Stimulated activated CD4-positive, alpha-beta T cell treated with anti-CD3 and anti-CD28 coated beads, TNF-alpha, amount 100 ng/mL, for 48 hours (primary cell): ENCODE measurements around the gene CWC27.
"Not testable (repeated sequence)": the region's sequence is repeated elsewhere in the genome, so short reads cannot be mapped to it uniquely, and the experiment has no call there.

Experiments used
- DNase-seq, 3 donors: peaks; one replicate each; pipeline ENCODE4 v3.0.0-alpha.2; 2020; ENCODE audit warnings: low read depth in 3 of 3

Gene CWC27

DNA sequence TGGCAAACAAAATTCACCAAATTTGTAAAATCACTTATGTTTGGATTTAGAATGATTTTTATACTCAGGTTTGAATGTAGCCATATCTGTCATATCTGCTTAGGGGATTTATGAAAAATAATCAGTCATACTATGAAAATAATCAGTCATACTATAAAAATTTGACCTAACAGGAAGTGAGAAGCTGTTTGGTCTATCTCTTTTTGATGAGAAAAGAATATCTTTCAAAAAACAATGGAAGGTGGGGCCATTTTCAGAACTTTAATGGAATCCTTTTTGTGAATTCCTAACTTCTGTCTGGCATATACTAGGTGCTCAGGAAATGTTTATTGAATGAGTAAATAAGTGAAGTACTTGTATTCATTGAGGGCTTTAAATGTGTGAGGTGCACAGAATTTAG, 70.1 kb downstream of the CWC27 start:
- DNase-seq: no peak

DNA sequence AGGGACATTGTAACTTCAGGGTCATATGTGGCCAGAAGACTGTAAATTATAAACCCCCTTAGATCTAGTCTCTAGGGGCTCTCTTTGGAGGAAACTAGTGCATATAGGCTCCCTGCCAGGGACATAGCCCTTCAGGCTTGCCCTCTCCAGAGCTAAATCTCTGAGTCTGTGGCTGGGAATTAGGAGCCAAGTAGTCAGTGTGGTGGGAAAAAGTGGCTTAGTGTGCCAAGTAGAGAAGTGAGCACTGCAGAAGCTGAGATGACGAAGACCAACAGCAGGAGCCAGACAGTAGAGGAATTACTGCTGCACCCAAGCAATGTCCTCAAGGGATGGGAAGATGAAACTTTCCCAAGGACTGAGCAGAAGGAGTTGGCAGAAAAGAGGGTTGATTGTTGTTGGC, 71.2 kb downstream of the CWC27 start:
- no peak for DNase-seq

DNA sequence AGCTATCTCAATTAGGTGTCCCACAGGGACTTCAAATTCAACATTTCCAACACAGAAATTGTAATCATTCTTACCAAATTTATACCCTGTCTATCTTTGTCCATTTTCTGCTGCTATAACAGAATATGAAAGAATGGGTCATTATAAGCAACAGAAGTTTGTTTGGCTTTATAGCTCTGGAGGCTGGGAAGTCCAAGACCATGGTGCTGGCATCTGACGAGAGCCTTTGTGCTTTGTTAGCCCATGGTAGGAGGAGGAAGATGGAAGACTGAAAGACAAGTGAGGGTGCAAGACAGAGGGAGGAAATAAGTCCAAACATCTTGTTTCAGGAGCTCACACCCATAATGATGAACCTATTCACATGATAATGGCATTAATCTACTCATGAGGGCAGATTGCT, 72.2 kb downstream of the CWC27 start:
- no peak for DNase-seq

DNA sequence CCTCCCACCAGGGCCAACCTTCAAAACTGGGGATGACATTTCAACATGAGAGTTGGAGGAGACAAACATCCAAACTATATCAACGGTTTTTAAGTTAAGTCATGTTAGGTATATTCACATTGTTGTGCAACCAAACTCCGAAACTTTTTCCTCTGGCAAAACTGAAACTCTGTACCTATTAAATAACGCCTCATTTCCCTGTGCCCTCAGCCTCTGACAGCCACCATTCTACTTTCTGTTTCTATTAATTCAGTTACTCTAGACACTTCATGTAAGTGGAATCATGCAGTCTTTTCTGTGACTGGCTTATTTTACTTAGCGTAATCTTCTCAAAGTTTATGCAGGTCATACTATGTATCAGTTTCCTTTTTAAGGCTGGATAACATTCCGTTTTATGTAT, 85.0 kb downstream of the CWC27 start:
- no peak for DNase-seq

DNA sequence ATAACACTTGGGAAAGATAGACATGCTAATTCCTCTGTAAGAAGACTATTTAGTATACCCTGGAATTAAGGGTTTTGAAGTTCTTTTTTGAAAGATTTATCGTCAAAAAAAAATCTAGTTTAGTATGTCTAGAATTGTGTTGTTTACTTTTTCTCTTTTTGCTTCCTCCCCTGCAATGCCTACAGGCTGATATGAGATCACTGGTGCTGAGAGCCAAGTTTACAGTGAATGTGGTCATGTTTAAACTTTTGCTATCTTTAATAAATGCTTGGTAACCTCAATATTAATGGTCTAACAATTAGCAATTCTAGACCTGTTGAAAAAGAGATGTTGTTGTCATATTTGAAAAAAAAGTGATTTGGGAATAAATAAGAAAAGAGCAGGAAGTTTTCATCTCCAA, 86.1 kb downstream of the CWC27 start:
- no peak for DNase-seq

DNA sequence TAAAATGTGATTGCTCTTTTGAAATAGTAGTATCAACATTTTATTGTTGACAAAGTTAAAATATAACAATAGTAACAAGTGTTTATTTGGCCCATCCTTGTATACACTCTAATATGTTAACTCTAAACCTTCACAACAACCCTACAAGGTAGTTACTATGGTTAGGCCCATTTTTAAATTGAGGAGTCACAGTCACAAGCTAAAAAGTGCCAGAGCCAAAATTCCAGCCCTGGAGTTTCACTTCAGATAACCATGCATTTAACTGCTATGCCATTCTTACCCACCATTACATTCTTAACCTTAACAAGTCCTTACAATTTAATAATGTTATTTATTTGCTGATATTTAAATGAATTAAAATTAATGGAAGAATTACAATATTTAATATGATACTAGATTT, 91.2 kb downstream of the CWC27 start:
- no peak for DNase-seq

DNA sequence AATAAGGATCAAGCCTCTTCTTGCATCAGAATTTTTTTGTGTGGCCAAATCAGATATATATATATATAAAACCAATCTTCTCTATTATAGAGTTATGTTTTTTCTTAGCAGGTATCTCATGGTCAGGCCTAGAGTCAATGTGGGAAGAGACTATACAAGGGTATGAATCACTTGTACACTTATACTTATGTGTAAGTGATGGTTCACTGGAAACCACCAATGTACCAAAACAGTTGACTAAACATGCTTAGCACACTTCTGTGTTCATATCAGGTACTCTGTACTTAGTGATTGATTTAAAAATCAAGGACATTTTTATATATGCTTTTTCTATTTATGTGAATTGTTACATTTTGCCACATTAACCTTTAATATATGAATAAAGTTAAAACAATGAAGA, 92.6 kb downstream of the CWC27 start:
- no peak for DNase-seq

DNA sequence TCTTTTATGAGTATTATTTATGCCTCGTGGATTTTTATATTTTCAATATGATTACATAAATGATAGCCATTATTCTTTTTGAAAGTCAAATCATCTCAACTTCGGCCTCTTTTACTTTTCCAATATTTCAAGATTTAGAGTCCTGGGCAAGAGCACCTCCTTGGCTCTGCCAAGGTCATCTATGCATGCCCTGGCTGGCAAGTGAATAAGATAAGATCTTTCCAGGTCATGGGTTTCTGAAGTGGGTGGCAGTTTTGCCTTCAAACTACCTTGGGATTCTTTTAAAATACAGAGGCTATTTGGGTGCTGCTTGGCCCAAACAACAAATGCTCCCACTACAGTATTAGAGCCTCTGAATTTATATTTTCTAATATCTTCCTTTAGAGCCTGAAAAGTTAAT, 95.4 kb downstream of the CWC27 start:
- DNase-seq: no peak

DNA sequence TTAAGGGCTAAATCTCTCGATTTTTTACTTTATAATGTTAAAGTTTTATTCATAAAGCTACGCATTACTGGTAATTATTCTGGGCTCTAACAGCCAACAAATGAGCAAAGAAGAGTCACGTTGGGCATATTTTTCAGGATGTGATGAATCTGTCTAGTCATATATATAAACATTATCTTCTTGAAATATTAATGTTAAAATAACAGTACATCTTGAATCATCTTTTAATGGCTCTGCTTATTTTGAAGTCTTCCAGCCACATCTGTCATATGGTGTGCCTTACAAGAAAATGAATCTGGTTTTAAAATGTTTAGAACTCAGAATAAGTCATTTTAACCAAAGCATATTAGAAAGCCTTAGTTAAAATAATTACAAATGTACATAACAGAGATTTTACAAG, 96.9 kb downstream of the CWC27 start:
- no peak for DNase-seq

DNA sequence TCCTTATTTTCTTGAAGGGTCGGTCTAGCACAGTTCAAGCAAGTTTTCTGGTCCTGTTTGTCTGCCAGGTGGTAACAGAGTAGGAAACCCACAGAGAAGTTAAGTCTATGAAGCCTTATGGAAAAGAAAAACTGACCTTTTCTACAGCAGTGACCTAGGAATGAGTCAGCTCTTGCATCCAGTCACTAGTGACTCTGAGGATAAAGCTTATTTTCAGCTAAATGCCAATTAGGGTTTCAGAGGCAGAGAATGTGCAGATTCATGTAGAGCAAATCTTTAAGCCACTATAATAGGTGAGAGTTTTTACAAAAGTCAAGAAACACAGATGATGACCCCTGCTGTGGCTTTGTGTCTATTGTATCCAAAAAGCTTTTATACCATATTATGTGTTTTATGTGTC, 100.7 kb downstream of the CWC27 start:
- DNase-seq: no peak

DNA sequence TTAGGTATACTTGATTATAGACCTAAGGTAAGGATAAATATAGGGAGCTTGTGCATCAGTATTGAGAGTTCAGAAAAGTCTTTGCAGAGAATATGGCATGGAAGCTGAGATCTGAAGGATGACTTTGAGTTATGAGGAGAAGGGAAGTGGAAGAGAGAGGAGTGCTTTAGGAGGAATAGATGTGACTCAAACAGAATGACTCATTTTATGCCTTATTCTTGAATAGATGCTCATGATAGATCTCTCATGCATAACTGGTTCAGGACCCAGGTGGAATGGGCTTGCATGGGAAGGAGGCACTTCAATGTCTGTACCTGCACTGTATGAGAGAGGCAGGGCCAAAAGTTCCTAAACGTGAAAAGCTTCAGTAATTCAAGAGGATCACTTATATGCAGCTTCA, 103.3 kb downstream of the CWC27 start:
- DNase-seq: no peak

DNA sequence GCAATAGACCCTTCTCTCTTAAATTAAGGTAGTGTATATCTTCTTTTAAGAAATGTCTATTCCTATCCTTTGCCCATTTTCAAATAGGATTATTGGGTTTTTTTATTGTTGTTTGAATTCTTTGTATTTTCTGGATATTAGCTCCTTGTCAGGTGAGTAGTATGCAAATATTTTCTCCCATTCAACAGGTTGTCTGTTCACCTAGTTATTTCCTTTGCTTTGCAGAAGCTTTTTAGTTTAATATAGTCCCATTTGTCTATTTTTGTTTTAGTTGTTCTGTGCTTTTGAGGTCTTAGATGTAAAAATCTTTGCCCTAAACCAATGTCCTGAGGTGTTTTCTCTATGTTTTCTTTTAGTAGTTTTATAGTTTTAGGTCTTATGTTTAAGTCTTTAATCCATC, 104.7 kb downstream of the CWC27 start:
- DNase-seq: no peak

DNA sequence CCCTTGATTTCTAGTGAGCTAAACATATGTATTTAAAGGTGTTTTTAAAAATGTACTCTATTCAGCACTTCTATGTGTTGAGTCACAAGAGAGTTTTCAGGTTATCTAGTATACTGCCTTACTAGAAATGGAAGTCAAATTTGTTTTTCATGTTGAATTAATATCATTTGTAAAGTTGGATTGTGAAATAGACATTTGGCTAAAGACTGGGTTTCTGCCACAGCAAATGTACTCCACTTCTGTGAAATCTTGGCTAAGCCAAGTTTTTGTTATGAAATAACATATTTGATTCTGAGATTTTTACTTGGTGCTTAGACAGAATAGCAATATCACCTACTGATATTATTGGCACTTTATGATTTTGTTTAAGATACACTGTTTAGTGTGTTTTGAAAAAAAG, 106.0 kb downstream of the CWC27 start:
- no peak for DNase-seq

DNA sequence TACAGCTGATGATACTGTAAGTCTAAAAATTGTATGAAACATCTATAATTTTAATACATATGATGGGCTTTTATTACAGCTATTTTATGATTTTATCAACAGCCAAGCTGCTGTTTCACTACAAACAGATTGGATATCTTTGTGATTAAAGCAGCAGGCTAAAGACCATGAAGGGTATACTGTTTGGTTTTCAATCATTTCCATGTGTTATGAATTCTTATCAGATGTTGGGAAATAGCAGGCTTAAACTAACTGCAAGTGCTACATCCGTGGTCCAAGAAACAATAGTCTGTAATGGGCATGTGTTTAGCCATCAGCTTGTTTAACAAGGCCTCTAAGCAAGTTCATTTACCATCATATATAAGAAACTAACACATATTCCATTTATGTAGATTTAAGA, 107.5 kb downstream of the CWC27 start:
- no peak for DNase-seq

DNA sequence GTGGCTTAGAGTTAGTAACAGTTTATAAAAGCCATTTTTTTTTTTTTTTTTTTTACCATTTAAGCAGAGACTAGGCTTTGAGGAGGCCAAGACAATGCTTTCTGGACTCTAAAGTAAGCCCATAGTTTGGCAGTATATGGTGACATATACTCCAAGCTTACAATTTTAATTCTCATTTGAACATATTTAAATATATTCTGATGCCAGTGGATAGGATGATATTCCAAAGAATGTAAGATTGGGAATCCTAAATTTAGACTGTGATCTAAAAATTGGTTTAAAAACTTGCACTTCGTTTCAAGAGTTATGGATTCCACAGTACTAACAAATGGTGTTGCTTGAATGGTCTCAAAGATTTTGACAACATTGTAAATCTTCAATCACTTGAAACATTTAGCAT, 112.1 kb downstream of the CWC27 start:
- no peak for DNase-seq

DNA sequence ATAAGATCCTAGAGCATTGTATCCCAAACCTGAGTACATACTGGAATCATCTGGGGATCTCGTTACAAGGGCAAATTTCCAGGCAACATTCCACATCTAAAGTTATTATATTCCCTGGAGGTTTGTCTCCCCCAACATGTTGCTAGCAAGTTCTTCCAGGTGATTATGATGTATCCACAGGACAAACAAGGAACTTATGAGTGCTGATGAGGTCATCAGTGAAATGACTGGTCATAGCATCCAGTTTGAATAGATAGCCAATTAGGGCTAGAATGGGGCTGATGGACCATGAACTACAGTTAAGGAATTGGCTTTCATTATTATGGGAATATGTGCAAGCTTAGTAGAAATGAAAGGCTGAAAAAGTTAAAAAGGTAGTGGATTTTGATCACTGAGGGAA, 115.2 kb downstream of the CWC27 start:
- no peak for DNase-seq

DNA sequence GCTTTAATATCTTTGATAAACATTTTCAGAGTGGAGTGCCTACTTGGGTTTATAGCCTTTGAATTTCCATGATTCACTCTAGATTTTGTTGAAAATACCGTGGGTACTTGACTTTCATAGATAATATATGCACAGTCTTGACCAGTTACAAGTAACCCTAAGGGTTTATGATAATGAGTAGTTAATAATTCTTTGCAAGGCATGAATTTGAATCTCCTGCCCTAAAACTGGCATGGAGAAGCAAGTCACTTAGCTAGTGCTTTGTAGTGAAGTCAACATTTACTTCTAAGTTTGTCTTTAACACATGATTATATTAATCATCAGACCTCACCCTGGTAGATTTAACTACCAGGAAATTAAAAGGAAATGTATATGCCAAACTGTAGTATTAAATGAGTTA, 115.8 kb downstream of the CWC27 start:
- no peak for DNase-seq

DNA sequence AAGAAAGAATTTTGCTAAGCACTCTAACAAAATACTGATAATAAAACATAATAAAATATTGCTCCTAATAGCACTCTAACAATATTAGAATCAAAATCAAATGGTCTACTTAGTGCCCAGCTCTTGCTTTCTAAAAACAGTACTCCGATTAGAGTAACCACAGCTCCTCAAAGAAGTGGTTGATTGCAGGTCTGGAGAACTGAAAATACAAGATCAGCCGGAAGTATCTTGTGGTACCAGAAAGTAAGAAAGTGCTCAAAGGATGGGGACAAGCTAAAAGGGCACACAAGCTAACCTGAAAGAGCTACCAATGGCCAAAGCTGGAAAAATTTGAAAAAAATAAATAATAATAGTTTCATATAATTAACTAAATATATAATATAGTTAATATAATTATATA, 119.2 kb downstream of the CWC27 start:
- DNase-seq: no peak

DNA sequence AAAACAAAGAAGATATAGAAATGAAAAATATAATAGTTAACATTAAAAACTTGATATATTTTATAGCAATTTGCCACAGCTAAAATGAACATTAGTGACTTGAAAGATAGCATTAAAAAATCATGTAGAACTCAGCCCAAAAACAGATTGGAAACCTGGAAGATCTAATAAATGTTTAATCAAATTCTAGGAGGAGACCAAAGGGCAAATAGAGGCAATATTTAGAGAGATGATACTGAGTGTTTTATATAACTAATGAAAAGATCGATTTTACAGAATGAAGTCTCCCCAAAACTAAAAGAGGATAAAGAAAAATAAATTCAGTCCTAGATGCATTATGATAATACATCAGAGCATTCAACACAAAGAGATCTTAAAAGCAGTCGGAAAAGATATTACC, 127.0 kb downstream of the CWC27 start:
- DNase-seq: no peak

DNA sequence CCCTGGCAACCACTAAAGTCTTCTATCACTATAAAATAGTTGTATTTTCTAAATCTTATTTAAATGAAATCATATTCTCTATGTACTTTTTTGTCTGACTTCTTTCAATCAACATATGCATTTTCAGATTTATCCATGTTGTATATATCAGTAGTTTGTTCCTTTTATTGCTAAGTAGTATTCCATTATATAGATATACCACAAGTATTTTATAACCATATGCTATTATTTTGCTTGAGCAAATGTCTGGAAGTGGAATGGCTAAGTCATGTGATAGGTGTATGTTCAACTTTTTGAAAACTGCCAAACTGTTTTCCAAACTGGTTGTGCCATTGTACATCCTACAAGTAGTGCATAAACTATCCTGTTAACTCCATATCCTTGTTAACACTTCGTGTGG, 131.1 kb downstream of the CWC27 start:
- DNase-seq: no peak

DNA sequence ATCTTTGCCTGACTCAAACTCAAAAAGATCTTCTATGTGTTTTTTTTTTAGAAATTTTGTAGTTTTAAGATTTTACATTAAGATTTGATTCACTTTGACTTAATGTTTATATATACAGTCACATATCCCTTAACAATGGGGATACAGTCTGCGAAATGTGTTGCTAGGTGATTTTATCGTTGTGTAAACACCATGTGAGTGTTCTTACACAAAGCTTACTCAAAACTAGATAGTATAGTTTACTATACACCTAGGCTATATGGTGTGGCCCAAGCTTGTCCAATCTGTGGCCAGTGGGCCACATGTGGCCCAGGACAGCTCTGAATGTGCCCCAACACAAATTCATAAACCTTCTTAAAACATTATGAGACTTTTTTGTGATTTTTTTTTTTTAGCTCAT, 131.9 kb downstream of the CWC27 start:
- DNase-seq: no peak

DNA sequence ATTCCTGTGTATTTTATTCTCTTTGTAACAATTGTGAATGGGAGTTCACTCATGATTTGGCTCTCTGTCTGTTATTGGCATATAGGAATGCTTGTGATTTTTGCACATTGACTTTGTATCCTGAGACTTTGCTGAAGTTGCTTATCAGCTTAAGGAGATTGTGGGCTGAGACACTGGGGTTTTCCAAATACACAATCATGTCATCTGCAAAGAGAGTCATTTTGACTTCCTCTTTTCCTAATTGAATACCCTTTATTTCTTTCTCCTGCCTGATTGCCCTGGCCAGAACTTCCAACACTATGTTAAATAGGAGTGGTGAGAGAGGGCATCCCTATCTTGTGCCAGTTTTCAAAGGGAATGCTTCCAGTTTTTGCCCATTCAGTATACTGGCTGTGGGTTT, 138.7 kb downstream of the CWC27 start:
- DNase-seq: not testable (repeated sequence)

DNA sequence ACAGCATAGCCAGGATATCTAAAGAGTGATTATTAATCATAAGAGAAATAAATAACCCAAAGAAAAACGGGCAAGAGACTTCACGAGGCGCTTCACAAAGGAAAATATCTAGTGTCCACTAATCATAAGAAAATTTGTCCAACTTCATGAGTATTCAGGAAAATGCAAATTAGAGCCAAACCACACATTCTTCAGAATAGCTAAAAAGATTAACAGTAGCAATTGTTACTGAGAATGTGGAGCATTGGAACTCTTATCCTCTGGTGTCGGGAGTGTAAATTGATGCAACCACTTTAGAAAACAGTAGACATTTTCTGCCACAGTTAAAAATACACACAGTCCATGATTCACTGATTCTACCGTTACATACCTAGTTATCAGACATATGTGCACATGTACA, 145.7 kb downstream of the CWC27 start:
- DNase-seq: no peak

DNA sequence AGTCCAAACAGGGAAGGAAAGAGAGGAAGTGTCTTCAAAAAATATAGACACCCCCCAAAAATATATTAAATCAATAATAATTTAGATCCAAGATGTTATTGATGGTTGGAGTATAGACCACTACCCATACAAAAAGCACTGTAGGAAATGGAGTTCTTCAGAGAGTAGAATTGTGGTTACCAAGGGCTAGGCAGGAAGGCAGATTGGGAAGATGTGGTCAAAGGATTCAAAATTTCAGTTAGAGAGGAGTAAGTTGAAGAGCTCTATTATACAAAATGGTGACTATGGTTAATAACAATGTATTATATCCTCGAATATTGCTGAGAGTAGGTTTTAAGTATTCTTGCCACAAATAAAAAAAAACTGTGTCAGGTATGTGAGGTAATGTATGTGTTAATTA, 149.4 kb downstream of the CWC27 start:
- no peak for DNase-seq

DNA sequence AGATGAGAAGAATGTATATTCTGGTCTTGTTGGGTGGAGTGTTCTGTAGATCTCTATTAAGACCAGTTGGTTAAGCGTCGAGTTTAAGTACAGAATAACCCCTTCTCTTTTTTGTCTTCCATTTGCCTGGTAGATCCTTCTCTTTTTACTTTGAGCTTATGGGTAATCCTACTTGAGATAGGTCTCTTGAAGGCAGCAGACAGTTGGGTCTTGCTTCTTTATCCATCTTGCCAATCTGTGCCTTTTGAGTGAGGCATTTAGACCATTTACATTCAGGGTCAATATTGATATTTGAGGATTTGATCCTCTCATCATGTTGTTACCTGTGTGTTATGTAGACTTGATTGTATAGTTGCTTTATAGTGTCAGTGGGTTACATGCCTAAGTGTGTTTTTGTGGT, 152.7 kb downstream of the CWC27 start:
- no peak for DNase-seq
